ENCODE data around the gene C5.

Gene C5

DNA sequence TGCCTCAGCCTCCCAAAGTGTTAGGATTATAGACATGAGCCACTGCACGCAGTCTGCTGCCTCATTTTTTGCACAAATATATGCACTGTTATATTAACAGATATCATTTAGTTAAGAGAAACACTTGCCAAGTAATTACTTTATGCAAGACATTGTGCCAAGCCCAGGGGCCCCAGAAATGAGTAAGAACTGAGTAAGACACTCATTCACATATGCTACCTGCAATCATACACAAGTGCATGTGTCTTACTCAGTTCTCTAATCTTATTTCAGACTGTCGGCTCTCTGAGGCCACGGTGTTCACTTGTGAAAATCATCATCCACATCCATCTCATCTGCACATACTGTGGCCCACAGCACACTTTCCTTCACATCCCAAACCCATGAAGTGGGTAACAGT is 139.4 kb downstream of the C5 start:
- DNase-seq (ENCODE audit: low read depth in 2 of 2), result no peak

DNA sequence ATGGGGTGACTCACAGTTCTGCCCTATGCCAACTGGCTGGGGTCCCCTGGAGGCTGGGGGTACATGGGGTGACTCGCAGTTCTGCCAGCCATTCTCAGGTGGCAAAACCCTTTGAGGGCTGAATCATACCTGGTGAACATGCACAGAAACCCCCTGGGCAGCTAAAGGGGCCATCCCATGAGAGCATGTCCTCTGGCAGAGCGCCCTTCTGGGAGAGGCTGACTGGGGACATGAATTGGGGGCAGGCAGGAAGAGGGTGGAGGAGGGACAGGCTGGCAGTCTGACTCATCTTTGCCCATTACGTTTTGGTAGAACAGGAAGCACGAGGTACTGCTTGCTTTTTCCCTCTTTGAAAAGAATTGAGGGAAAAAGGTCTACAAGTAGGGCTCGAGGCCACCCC is 140.2 kb downstream of the C5 start:
- no peak for DNase-seq (ENCODE audit: low read depth in 2 of 2)

DNA sequence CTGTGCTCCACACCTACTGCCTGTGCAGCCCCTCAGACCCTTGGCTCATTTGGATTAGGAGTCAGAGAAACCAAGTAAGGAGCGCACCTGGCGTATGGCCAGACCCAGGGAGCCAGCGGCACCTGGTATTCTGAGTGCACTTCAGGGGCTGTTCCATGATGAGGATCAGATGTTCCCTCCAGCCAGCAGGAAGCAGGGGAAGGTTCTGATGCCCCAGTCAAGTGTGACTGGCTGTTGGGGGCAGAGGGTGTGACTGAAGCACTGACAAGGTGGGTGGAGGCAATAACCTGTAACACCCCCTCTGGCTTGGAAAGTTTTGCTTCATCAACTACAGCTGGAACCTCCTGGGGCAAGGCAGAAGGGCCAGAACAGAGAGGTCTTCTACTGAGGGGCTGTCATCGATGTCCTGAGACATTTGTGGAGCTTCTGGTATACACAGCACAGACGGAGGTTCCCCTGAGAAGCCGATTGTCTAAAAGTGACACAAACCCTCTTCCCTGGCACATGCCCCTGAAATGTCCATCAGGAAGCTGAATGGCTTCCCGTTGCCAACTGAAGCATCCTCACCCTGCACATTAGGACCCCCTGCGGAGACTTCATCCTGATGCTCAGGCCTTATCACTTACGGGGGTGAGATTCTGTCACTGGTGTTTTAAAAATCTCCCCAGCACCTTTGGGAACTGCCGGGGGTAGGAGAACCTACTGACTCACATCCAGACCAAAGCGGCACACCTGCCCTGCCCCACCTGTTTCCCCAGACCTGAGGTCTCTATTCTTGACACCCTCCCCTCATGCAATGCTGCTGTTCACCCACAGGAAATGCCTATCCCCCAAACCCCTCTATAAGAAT is 144.5 kb downstream of the C5 start:
- DNase-seq (ENCODE audit: low read depth in 2 of 2), result no peak

DNA sequence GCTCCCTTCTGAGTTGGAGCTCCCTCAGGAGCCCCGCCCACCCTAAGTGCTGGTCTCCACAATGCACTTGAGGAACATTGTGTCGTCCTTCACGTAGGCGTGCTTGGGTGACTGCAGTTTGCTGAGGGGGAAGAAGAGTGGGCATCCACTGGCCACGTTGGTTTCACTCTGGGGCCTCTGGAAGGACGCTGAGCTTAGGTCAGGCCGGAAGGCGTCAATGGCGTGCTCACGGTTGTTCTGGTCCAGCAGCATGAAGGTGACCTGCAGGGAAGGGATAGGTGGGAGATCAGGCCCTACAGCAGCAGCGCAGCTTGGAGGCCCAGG is 145.1 kb downstream of the C5 start:
- DNase-seq (ENCODE audit: low read depth in 2 of 2), result no peak

DNA sequence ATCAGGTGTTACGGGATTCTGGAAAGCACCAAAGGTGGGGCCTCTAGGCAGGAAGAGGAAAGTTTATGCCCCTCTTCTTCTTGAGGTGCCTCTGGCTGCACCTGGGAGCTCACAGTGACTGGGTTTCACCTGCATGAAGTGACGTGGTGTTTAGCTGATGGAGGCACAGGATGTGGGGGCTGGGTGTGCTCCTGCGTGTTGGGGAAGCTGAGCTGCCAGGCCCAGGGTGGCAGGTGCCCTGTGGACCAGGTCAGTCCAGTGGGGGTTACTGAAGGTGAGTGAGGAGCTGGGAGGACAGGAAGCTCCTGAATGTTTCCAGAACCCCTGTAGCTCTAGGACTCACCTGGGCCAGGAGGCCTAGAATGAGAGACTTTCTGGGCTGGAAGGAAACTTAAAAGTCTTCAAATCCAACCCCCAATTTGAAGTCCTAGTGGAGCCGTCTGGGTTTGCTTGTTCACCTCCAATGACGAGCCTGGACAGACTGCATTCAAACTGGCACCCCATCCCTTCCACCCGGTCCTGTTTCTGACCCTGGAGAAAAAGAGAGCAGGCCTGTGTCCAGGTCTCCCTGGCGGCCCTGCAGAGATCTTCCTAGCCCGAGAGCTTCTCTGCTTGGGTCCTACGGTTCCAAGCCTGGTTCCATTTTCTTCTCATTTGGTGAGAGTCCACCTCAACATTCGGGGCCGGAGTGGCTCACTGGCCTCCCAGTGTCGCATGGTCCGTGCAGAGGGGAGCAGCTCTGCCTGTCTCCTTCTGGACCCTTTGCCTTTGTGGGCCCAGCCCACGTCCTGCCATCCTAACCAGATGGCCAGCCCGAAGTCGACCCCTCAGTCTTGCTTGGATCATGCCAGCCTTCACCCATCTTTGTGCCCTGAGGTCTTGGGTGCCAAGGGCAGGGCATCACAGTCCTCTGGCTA is 145.8 kb downstream of the C5 start:
- no peak for DNase-seq (ENCODE audit: low read depth in 2 of 2)

DNA sequence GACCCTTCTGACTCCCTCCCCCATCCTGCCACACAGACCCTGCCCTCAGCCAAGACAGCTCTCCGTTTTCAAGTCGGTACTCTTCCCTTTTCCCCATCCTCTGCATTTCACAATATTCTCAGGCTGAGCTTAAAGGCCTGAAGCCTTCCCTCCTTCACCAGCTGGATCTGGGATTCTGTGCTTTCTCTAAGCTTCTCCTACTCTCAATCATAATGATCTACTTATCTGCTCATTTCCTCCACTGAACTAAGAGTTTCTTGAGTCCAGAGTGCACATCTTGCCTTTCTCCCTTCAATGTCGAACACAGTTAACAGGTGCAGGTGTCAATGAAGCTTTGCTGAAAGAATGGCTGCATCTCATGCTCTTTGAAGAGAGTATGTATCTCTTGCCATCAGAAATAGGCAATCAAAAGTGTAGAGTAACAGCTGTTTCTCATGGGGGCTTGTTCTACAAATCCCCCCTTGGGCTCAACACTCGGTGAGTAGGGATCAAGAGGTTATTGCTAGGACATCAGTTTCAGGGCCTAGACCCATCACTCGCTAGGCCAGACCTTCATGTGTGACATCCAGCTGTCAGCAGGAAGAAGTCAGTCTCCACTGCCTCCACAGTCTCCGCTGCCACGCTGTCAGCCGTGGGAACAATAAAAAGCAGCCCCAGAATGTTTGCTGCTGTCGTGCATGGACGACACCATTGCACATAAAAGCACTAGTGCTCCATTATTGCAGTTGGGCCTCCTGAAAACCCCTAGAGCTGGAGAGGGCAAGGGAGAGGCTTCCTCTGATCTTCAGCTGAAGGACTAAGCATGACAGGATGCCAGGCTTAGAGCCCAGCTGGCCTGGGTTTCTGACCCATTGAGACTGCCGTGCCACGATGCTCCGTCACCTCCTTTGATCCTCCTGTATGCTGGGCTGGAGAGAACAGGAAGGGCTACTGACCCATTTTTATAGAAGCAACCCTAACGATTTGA is 147.2 kb downstream of the C5 start:
- DNase-seq (ENCODE audit: low read depth in 2 of 2), result no peak
